NCI-H460 (cell line): Measurements from ENCODE around the gene TMUB1. TPM values are rescaled to one million over a fixed set of nuclear protein-coding genes. Genes with fewer than 3 reads are reported as not detected.
A peak's percentile ranks its signal among the peaks of the same experiment; 100 is the strongest.

ENCODE experiments used
- DNase-seq: peaks from one replicate; pipeline ENCODE4 v3.0.0-alpha.2; 2016; ENCODE audit warnings: low read depth; ENCODE audit errors: extremely low read depth
- total RNA-seq: library from RNA; depleted of rRNA; stranded (reverse); fragments of >200 nt; shearing (Covaris generic); gene quantifications from 2 replicates; pipeline ENCODE4 v1.2.3, GENCODE V29; 2014

TMUB1 gene
- total RNA-seq, 1 experiment from 2014 or later: 35.2 TPM

DNA sequence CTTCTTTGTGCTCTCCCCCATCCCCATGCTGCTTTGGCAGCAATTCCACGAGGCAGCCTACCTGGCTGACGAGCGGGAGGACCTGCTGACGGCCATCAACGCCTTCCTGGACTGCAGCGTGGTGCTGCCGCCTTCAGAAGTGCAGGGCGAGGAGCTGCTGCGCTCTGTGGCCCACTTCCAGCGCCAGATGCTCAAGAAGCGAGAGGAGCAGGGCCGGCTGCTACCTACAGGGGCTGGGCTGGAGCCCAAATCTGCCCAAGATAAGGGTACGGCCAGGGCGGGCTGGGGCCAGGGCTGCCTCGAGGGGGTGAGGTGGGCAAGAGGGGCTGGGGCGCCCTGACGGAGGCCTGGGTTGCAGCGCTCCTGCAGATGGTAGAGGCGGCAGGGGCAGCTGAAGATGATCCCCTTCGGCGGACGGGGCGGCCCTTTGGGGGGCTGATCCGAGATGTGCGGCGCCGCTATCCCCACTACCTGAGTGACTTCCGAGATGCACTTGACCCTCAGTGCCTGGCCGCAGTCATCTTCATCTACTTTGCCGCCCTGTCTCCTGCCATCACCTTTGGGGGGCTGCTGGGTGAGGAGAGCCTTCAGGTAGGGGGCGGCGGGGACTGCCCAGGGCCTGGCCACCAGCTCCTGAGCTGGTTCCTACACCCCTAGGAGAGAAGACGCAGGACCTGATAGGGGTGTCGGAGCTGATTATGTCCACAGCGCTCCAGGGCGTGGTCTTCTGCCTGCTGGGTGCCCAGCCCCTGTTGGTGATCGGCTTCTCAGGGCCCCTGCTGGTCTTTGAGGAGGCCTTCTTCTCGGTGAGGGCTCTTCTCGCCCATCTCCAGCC, 12.0 kb downstream of the TMUB1 start:
- no peak for DNase-seq

DNA sequence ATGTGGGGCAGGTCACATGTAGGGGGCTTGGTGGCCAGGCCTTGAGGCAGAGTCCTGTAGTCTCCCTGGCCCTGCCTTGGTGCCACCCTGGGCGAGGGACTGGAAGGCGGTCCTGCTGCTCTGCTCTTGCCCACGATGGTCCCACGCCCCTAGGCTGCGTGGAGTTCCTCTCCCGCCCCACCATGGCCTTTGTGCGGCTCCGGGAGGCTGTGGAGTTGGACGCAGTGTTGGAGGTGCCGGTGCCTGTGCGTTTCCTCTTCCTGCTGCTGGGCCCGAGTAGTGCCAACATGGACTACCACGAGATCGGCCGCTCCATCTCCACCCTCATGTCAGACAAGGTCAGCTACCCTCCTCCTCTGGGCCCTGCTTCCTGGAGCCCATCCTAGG, 12.7 kb downstream of the TMUB1 start:
- no peak for DNase-seq

DNA sequence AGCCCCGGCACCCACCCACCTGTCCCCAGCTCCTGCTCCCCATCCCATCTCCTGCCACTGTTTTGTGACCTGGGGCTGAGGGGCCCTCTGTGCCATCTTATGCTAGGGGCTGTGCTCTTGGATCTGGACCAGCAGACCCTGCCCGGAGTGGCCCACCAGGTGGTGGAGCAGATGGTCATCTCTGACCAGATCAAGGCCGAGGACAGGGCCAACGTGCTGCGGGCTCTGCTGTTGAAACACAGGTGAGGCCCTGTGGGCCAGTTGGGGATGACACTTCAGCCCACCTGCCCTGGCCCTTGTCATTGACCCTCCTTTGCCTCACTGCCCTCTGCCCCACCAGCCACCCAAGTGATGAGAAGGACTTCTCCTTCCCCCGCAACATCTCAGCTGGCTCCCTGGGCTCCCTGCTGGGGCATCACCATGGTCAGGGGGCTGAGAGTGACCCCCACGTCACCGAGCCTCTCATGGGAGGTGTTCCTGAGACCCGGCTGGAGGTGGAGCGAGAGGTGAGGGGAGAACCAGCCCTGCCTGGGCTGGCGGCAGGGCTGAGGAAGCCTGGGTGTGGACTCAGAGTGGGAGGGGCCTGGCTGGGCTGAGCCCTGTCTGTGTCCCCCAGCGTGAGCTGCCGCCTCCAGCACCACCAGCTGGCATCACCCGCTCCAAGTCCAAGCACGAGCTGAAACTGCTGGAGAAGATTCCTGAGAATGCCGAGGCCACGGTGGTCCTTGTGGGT, 13.3 kb downstream of the TMUB1 start:
- no peak for DNase-seq

DNA sequence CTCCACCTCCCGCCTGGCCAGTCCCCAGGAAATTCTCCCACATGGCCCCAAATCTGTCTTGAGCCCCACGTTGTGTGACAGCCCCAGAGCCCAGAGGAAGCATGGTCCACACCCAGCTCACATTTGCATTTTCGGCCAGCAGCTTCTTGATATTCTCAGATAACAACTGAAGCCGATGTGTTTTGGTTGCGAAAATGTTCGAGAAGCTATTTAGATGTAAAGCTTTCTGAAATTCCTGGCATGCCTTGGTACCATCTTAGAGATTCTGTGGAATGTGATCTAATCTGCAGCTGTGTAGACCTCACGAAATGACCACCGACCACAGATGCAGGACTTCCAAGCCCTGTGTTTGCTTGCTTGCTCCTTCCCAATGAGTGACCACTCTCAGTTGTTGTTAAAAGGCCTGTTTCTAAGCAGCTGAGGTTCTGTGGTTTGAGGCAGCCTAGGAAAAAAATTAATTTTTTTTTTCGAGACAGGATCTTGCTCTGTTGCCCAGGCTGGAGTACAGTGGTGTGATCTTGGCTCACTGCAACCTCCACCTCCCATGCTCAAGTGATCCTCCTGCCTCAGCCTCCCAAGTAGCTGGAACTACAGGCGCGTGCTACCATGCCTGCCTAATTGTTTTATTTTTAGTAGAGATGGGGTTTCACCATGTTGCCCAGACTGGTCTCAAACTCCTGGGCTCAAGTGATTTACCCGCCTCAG, 15.1 kb downstream of the TMUB1 start:
- DNase-seq: no peak

GRCh38 chr7:151066273-151066974, 16.9 kb downstream of the TMUB1 start:
- DNase-seq: no peak

- no peak for DNase-seq
These were observed 17.8 kb downstream of the TMUB1 start for GRCh38 chr7:151065516-151065915.

DNA sequence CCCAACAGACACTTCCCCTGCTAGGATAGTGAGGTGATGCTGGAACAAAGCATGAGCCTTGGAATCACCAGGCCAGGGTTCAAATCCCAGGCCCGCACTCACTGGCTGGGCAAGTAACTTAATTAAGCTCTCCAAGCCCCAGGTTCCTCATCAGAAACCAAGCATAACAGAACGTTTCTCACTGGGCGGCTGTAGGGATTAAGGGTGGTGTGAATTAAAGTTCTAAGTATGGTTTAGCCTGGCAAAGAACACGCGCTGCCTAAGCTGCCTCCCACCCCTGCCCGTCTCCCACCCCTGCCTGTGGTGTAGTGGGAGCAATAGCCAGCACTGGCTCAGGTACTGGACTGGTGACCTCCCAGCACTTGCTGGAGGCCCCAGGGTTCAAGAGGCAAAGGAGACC, 18.3 kb downstream of the TMUB1 start:
- DNase-seq: no peak

GRCh38 chr7:151064454-151064853, 18.8 kb downstream of the TMUB1 start:
- no peak for DNase-seq

DNA sequence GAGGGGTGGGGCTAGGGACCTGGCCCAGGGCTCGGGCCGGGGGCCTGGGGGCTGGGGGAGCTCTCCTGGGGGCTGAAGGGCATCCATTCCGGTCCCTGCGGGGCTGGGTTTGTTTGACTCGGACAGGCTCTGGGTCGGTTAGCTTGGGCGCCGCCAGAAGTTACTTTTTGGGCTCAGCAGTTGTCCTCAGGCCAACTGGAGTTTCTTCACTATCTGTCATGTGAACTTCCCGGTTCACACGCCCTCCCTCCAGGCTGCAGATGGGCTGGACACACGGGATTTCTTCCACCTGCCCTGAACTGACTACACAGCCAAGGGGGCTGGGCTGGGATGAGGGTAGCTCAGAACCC, 20.1 kb downstream of the TMUB1 start:
- no peak for DNase-seq

- peak; percentile 72 for DNase-seq
These were observed 20.7 kb downstream of the TMUB1 start for GRCh38 chr7:151062399-151063211.

DNA sequence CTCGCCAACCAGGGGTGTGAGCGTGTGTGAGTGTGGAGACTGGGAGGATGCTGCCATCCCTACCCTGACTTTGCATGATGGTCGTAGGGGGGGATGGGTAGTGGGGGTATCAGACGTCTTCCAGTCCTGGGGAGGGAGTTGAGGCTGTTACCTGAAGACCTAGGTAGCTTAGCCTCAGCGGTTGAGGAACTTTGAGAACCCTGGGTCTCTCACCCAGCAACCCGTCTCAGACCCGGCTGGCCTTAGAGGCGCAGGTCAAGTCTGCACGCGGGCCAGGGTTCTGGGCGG, 21.2 kb downstream of the TMUB1 start:
- no peak for DNase-seq

GRCh38 chr7:151061213-151062110, 21.8 kb downstream of the TMUB1 start:
- no peak for DNase-seq

DNA sequence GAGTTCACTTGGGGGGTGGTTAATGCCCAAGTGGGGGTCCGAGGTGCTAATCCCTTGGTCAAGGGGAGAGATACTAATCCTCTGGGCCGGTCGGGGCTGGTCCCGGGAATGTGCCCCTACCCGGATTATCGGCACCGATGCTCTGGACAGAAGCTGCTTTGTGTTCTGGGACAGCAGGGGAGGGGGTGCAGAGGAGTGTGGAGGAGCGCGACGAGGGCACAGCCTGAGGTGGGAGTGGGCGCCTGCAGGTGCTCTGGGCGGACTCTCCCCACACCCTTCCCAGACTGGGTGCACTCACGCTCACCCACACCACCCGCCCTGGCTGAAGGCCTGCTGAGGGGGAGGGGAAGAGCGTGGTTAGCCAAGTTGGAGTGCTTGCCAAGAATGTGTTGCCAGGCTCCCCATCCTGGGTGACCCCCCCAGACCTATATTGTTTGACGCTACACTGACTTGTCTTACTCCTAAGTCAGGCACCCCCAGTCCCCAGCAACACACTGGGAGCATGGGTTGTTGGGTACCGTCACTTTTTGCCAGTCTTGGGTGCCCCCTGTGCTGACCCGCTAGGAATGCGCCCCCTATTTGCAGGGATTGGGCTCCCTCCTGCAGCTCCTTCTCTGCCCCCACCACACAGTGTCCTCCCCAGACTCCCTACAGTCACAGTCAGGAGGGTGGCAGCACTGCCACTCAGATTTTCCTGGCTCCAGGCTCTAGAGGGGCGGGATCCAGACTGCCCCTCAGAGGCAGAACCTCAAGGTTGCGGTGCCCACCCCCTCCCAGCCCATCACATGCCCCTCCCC, 22.7 kb downstream of the TMUB1 start:
- DNase-seq: no peak

- DNase-seq: no peak
These were observed 23.2 kb downstream of the TMUB1 start for GRCh38 chr7:151060113-151060415.

- DNase-seq: peak; percentile 61
These were observed 23.8 kb downstream of the TMUB1 start, which contains the start of gene SLC4A2 for GRCh38 chr7:151059367-151060112. TSS of gene SLC4A2 (plus strand) at chr7:151059589. CDS start at chr7:151061988, 2,399 bp downstream.

DNA sequence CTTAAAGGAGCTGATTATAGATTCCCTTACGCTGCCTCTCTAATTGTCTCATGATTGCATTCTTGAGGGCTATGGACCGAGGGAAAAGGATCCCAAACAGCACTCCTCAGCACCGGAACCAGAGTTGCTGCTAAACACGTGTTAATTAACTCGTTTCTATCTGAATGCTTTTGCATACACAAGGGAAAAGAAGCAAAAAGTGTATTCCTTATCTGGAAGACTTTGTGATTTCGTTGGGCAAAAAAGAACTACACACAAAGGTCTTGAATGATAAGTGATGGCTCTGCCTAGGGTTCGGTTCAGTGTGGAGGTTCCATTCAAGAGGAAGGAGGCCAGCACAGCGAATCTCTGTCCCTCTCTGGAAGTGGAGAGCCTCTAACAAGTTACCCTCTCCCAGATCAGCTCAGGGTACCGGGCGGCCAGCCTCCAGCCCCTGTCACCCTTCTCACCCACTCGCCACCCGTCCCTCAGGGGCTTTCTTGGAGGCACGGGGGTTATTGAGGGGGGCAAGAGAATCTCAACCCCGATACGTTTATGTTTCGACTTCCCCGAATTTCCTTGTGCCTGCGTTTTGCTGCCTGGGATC, 24.4 kb downstream of the TMUB1 start:
- DNase-seq: no peak

DNA sequence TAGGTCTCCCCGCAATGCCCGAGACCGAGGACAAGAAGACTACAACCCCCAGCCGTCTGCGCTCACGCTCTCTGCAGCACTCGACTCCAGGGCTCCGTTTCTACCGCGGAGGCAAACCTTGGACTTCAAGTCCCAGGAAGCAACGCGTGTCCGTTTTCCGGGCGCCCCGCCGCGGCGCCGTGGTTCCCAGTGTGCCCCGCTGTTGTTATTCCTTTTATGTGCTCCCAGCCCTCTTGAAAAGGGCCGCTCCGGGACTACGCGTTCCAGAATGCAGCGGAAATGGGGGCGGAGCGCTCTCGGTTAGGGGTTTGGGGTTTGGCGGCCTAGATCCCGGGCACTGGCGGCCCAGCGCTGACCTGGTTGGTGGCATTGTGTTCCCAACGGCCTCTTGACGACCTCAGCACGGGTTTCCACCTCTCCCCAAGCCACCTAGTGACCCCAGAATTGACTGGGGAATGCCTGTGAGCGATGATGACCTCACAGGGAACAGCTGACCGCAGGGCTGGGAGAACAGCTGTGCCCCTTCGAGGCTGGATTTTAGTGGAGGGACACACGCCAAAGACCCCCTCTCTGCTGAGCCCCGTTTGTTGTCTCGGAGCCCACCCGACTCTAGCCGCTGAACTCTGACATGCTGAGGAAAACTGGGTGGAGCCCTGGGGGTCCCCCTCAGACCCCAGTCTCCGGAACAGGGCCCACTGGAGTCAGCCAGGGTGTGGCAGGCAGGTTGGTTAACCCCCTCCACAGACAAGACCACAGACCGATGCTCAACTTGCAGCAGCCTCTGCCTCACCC, 25.1 kb downstream of the TMUB1 start:
- peak; percentile 100 for DNase-seq
